HG02981 (cell line): Measurements from ENCODE around the gene KCNQ1.

Source experiments
- ATAC-seq: cut with Tn5 transposase; IDR thresholded peaks from one replicate; pipeline ENCODE4 v1.9.1; 2021; ENCODE audit warnings: mild to moderate bottlenecking, moderate library complexity; ENCODE audit not compliant: unreplicated experiment

KCNQ1 gene

DNA sequence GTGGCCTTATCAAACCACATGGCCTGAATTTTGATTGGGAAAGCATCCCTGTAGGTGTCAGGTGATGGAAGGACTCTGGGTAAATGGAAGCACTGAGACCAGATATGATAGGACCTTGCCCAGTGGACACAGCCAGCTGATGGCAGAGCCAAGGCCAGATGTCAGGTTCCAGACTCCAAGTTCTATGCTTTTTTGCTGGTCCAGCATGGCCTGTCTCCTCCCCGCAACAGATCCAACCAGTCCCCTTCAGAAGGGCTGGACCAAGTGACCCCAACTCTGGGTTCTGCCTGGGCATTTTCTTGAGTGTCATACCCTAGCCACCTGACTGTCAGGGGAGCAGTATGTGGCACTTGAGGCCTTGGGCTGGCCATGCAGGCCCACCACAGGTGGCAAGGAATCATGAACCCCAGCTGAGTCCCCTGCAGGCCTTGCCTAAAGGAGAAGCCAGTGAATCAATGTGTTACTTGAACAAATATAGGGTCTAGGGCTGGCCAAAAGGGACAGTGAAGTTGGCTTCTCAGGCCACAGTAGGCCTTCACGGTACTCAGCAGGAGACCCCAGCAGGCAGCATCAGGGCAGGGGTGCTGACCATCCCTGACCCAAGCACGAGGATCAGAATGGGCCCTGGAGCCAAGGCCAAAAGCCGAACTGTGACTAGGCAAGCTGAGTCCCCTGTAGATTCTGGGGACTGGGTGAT lies 227.9 kb downstream of the KCNQ1 start:
- no peak for ATAC-seq

GRCh38 chr11:2673250-2673610 lies 228.4 kb downstream of the KCNQ1 start:
- ATAC-seq = no peak

DNA sequence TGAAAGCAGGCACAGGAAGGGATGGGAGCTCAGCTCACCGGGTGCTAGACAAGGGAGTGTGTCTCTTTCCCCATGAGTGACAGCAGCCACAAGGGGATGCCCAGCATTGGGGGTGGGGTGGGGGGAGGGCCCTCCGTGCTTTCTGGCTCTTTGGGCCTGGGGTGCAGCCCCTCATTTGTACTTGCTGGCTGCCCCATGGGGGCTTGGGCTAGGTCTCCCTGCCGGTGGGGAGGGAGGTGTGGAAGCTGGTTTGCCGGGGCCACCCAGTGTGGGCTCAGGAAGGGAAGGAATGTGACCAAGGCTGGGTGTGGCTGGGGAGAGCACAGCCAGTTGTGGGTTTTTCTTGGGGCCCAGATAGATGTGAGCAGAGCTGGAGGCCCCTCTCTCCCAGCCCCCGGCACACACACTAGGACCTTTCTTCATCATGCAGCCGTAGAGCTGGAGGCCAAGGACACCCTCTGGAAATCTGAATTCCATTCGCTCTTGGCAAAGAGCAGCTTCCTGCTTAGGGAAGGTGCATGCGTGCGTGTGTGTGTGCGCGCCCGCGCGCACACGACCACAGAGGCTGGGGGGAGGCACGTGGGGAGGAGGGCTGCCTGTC lies 229.2 kb downstream of the KCNQ1 start:
- ATAC-seq = no peak

DNA sequence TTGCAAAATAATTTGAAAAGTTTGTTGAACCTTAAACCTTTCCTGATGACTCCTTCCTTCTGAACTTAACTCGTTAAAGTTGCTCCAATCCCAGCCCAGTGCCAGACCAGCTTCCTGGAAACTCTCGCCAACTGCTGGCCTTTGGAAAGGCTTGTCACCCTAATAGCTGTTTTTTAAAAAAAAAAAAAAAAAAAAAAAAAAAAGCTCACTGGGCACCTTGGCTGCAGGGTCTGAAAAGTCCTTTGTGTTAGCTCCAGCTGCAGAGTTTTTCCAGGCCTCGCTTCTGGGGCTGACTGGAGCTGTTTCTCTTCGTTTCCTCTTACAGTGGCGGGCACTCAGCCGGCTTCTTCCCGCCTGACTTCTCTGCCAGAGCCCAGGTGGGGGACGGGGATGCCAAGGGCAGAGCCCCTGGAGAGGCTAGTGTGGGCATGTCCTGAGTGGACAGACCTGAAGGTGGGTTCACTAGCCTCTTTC lies 229.9 kb downstream of the KCNQ1 start:
- ATAC-seq = no peak

- no peak for ATAC-seq
Measured at GRCh38 chr11:2675540-2675939, 230.7 kb downstream of the KCNQ1 start.

- ATAC-seq = peak; percentile 46
Measured at GRCh38 chr11:2677127-2677526, 232.3 kb downstream of the KCNQ1 start.

- no peak for ATAC-seq
Measured at GRCh38 chr11:2678396-2678795, 233.6 kb downstream of the KCNQ1 start.

- ATAC-seq = no peak
Measured at GRCh38 chr11:2679011-2679676, 234.3 kb downstream of the KCNQ1 start.

DNA sequence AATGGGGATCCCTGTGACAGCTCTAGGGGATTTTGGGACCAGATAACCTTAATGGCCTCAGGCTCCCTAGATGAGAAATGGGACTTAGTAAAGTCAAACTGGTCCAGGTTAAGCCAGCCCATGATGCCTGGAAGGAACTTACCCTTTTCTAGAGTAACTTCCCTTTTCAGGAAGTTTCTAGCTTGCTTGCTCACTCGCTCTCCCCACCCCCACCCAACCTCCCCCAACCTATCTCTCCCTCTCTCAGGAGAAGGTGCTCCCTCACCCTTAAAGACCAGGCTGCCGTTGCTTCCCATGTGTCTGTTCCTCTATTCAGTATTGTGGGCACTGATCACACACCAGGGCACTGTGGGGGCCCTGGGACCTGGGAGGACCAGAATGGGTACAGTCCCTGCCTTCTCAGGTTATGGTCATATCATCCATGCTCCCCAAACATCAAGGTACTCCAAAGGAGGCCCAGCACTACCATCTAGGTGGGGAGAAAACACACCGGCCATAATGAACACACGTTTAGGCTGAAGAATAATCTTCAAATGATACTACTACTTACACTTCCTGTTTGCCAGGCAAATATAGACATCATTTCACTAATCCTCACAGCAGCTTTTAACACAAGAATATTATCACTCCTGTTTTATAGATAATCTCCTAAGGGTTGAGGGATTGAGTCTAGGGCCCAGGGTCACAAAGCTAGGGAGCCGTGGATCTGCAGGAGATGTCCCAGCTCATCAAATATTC lies 236.8 kb downstream of the KCNQ1 start:
- no peak for ATAC-seq

- ATAC-seq = no peak
Measured at GRCh38 chr11:2683806-2684205, 239.0 kb downstream of the KCNQ1 start.

- ATAC-seq = no peak
Measured at GRCh38 chr11:2684581-2684980, 239.8 kb downstream of the KCNQ1 start.

DNA sequence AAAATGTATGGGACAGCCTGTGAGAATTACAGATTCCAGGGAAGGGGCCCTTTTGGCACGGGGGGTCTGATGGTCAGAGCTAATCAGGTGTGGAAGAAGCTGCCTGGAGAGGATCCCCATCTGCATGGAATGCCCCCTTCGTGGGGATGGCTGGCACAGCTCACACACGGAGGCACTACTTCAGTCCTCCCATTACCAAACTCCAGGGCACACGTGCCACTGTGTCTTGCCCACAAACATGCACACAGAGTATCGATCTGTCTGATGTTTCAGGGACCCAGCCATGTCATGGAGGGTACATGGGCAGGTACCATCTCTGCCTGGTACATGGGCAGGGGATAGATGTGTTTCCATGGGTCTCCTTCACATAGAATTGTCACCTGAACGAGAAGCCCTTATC lies 240.2 kb downstream of the KCNQ1 start:
- no peak for ATAC-seq

DNA sequence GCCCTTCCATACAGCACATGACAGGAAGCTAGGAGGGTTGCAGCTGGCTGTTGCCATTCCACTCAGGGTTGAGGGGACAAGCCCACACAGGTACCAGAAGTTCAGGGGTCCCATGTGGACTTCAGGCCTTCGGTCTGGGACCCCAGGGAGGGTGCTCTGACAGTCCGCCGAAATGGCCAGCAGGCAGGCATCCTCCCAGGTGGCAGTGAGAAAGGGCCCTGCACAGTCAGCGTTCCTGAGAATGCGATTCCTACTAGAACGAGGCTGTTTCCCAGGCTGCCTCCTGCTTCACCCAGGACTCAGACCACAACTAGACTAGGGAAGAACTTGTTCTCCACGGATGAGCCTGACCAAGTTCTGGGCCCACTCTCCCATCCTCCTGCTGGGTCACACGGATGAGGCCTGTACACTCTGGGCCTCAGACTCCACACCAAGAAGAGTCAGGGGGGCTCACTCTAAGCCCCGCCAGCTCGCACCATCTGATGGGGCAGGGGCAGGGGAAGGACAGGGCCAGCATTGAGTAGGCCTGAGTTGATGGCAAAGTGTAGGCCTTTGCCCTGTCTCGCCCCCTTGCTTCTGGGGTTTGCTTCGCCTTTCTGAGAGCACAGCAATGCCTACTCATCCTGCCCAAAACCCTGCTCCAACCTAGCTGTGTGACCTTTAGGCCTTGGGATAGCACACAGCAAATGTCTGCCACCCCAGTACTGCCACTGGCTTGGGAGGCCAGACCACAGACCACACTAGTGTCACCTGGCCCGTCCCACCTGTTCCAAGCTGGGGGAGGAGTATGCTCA lies 241.0 kb downstream of the KCNQ1 start:
- no peak for ATAC-seq

- ATAC-seq = no peak
Measured at GRCh38 chr11:2686360-2687222, 241.8 kb downstream of the KCNQ1 start.

- no peak for ATAC-seq
Measured at GRCh38 chr11:2687223-2687530, 242.4 kb downstream of the KCNQ1 start.

DNA sequence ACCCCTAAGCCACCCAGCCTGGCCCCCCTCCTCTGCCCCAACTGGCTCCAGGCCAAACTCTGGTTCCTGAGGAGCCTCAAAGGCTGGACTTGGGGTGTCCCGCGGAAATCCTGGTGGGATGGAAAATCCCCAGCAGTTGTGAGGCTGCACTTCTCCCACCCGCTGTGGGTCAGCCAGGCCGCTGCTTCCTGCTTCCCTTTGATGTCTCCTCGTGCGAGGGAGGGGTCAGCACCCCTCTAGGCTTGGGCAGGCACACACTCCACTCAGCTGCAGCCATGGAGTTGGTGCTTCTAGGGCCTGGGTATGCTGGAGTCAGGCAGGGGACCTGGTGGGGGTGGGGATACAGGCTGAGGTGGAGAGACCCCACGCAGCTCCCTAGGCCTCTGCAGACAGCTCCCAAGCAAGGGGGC lies 243.0 kb downstream of the KCNQ1 start:
- ATAC-seq = no peak

- ATAC-seq = no peak
Measured at GRCh38 chr11:2688381-2689231, 243.8 kb downstream of the KCNQ1 start.

DNA sequence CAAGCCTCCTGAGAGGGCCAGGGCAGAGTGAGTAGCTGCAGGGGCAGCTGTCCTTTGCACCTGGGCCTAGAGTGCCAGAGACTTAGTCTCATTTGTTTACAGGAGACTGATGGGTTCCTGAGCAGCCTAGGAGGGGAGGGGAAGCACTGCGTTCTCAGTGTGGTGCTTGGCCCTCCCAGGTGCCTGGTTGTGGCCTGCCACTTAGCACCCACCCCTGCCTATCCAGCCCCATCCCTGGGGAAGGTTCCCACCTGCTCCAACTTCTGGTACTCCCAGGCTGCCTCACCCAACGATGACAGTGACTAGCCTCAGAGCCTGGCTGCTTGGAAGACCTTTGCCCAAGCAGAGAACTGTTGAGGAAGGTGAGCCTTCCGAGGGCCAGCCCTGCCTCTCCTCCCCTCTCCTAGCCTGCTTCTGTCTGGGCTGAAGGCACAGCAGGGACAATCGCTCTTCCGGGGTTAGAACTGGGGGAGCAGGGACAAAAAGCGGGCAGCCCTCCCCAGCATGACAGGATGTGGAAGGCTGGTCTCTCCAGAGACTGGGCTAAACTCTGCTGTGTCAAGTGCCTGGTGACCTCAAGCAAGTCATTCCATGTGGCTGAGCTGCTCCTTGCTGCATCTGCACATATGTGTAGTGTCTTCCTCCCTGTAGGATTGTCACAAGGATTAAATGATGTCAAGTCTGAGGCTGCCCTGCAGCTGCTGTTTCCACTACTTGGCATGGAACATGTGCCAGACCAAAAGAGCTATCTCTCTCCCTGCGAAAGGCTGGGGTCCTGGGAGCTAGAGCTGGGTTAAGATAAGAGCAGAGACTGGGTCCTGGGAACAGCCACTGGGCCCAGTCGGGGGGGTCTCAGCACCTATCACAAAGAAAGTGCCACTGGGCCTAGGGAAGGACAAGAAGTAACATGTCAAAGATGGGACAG lies 245.1 kb downstream of the KCNQ1 start:
- ATAC-seq = no peak
